Left renal pelvis (tissue), 4 donors: Measurements from ENCODE around the gene PARP6. TPM values are rescaled to one million over a fixed set of nuclear protein-coding genes. Genes with fewer than 3 reads are reported as not detected.

ENCODE experiments used
- DNase-seq, 4 donors: peaks; one replicate each; pipeline ENCODE4 v3.0.0-alpha.2; 2013; ENCODE audit warnings: low read depth in 4 of 4, low spot score in 3 of 4
- polyA plus RNA-seq, 4 donors: library from polyadenylated mRNA; unstranded; fragments of 120-200 nt; gene quantifications; one replicate each; pipeline ENCODE4 v1.2.1, GENCODE V29; 2013; ENCODE audit not compliant: insufficient read length in 4 of 4

Gene PARP6
- polyA plus RNA-seq, 4 donors = 95.7 to 148 (median 97.9) TPM

DNA sequence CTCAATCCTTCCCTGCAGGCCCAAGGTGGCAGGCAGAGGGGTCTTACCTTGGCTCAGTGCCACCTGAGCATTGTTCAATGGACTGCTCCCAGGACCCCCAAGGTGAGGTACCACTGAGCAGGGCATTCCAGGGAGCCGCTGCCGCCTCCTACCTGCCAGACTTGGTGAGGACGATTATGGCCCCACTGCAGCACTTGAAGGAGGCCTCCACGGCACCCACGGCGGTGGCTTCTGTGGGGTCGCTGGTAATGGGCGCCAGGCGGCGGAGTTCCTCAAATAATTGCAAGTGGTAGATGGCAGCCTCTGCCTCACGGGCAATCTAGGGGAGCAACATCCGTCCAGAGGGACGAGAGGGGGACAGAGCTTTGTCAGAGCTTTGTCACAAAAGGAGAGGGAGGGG, 70.1 kb downstream of the PARP6 start:
- DNase-seq = no peak

DNA sequence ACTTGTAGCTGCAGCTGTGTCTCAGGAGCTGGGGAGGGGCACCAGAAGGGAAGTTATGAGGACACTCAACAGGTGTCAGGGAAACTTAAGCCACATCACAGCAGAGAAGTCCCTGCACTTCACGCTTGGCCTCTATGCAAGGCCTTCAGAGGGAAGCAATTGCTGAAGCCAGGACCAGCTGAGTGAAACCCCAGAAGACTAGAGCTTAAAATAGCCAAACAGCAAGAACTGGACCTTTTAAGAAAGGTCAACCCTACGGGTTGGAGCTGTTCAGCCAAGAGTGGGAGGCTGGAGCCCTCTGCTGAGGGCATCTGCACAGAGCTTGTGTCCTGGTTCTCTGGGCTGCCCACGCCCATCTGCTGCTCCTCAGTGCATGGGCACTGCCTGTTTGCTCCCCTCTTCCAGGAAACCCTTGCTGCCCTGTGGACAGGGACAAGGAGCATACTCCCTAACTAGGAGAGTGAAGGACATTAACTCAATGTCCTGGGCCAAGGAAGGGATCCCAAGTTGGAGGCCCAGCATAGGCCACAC, 70.9 kb downstream of the PARP6 start:
- DNase-seq = no peak

DNA sequence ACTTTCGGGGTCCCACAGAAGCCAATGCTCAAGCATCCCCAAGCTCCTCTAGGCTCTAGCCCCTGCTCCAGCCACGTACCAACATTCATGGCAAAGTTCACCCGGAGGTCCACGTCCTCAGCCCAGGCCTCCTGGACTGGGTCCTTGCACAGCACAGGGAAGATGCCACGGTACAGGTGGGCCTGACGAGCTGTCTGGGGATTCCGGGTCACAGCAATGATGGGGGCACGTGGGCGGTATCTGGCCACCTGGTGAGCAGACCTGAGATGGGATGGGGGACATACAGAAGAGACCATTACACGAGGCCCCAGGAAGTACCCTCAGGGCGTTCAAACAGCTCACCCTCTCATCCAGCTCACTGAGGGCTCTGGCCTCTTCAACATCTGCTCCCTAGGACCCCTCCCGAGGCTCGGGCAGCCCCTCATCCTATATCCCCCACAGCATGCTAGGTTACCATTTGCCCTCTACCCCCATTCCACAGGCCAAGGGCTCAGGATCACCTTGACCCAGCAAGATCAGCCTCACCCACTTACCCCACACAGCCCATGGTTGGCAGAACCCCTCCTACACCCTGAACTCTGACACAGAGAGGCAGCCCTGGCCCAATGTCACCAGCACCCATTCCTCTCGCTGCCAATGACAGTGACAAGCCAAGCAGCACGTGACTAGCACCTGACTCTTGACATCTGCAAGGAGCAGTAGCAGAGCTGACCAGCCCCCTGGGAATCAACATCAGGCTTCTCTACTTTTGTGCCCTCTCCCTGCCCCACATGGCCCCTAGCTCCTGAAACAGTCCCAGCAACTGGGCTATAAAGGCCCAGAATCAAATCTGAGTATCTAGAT, 71.7 kb downstream of the PARP6 start:
- no peak for DNase-seq

DNA sequence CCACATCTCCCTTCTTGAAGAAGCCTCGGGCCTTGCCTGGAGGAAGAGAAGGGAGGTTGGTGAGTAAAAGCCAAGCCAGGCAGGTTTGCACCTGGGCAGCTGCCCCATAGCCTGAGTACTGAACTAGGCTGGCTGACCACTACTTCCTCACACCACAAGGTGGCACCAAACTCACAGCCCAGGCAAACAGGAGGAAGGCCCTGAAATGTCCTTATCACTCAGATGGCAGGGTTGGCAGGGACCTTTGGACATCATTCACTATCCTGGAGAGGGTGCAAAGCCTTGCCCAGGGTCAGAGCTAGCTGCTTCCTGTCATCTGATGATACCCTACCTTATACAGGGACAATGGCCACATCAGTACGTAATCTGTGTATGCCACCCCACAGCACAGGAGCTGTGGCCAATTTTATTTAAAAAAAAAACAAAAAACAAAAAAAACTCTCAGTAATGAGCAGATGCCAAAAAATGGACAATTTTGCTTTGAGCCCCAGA, 72.6 kb downstream of the PARP6 start:
- peak in 1 of 4 donors; percentile 55 for DNase-seq

DNA sequence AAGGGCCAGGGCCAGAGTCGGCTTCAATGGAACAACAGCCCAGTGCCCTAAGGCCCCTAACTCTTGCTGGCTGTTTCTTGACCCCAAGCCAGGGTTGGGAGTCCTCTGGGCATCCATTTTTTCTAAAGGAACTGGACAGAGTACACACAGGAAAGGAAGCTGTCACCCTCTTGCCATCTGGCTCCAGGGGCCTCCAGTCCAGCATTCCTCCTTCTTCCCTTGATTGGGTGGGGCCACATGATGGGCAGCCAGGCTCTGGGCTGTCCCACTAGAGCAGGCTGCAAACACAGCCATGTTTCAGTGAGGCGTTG, 73.2 kb downstream of the PARP6 start:
- DNase-seq = no peak

DNA sequence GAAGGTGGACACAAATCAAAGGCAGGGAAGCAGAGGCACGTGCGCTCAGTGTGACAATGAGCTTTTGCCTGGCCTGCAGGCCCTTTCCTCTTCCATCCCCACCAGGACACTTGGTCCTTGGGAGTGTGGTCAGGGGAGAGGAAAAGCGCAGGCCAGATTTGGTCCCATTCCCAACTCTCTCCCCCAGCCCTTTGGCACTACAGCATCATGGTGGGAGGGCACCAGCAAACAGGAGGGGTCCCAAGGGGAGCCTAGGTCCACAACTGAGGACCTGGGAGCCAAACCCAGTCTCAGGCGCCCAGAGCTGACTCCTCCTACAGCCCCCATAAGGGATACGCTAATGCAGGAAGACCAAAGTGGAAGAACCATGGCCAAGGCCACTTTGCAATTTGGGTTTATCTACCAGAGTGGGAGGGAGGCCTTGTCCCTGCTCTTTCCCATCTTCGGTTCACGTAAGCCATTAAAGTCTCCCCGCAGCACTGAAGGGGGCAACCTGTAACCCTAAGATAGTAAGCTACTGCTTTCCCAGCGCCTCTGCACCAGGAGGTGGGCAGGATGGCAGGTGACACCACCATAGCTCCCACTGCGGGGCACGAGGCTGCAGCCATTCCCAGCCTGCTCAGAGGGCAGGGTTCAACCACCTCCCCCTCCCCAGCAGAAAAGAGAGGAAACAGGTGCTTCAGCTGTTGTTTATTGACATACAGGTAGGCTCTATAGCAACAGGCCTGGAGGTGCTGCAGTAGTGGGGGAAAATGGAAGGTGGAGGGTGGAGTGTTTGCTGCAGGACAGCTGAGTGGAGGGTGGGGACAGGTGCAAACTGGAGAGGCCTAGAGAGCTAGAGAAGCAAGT, 73.8 kb downstream of the PARP6 start:
- DNase-seq = no peak

DNA sequence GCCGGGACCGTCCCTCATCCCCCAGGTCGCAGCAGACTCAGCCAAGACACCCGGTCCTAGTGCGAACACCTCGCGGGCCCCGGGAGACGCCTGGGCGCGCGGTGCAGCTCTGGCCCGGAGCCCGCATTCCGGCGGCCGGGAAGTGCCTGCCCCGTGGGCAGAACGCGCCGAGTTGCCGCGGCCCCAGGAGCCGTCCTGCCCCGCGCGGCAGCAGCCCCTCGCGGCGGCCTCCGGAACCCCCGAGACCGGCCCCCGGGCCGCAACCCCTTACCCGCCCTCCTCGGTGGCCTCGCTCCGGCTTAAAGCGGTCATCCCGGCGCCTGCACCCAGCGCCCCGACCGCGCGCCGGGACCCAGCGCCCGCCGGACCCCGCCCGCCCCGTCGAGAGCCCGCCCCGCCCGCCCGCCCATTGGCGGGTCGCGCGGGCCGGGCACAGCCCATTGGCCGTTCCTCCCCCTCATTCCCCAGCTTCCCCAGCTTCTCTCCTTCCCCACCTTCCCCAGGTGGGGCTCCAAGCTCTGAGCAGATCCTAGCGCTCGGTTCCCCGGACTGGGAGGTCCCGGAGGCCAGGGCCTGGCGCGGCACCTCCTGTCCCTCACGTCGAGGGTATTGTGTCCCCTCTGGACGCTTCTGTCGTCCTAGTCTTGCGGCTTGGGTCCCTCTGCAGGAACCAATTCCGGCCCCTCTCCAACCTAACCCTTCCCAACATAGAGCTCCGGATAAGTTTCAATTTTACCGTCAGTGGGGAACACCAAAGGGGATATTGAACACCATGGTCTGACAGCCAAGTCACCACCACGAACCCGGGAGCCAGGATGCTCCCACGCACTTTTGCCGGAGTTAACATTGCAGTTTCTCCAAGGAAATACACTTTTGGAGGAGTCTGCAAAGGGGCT, 74.6 kb downstream of the PARP6 start, which contains the start of gene GRAMD2A:
GRAMD2A (minus strand) TSS at position 328 of the 896 bp plus-strand sequence.
- no peak for DNase-seq

DNA sequence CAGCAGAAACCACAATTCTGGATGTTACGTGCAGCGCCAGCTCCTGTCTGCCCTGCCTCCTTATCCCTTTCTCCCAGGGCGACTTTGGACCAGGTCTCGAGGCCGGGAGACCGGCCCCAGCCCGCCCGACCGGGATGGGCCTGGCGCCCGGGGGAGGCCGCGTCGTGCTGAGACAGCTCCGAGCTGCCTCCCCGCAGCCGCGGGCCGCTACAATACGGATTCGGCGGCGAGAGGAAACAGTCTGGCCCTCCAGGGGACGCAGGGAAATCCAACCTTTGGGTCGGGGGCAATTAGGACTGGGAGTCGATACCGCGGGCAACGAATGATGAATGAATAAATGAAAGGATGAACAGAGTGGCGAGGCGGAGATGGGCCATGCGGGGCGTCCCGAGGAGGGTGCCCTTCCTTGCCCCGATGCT, 75.3 kb downstream of the PARP6 start:
- no peak for DNase-seq

DNA sequence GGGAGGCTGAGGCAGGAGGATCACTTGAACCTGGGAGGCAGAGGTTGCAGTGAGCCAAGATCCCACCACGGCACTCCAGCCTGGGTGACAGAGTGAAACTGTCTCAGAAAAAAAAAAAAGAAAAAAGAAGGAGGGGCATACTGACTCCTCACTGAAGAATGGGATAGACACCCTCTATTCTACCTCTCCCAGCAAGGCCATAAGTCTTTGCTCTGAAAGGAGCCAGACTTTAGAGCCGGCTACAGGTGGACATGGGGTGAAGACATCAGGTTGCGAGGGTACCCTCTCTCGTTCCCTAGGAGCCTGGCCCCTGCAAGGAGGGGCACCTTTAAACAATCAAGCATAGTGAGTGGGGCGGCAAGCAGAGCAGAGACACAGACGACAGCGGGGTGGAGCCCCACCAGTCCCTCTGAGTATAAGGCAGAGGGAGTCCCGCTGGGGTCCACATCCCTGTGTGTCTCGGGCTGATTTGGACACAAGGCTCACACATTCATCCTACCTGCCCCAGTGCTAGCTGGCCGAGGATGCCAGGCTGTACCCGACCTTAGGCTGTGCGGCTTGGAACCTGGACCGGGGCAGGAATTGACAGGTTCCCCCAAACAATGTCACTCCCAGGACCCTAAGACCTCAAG, 75.8 kb downstream of the PARP6 start:
- DNase-seq = no peak

DNA sequence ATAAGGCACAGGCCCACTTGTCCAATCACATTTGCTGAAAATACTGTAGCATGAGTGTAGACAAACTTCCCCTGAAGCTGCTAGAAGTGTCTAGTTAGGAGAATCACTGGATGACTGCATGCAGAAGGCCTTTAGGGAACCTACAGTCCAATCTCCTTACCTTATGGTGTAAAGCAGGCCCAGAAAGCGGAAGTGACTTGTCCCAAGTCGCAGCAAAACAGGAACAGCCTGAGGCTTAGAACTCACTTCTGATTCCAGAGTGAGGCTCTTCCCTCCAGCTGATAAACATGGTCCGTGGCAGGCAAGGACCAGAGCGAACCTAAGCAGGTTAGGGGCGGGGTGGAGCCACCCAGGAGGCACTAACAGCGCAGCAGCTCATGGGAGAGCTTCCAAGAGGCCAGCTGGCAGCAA, 77.2 kb downstream of the PARP6 start:
- no peak for DNase-seq

DNA sequence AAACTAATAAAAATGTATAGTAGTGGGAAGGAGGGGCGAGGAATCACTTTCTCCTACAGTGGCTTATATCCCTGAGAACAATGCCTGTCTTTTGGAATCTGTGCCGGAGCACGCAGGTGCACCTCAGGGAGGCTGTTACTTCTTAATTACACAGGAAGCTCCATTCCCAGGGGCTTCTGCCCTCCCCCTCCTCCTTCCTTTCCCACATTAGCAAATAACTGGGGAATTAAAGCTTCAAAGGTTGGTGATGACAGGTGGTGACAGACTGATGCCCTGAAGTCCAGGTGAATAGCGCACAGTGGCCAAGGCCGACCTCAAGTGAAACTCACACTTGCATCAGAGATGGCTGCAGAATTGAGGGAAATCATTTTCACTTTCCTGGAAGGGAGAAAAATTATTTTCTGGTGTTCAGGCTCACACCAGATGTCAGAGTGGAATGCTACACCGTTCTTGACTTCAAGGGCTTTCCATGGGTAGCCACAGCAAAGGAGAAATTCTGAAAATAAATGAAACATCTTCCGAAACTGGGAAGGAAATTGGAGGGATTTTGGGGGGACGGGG, 78.4 kb downstream of the PARP6 start:
- DNase-seq = no peak

DNA sequence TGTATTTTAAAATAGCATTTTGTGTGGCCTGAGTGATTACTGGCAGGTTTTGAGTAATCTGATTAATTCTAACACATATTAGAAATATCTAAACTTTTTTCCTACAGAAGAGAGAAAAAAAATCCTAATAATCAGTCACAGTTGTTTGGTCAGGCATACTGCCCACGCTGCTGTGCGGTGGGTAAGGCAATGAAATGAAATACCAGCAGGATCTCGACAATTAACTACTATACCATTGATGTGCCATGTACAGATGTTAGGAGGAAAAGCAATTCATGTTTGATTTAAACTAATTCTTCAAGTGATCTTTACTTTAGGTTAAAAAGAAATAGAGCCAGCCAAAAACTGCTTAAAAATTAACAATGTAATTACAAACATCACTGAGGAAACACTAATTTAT, 79.9 kb downstream of the PARP6 start:
- no peak for DNase-seq

Other genes with a start within 250 kb of the PARP6 start
- 10 to 100 TPM; 29.7 to 39.2 (median 34.3) TPM for gene MYO9A, start 154.4 kb downstream of the PARP6 start, polyA plus RNA-seq
- gene SENP8, start 154.2 kb downstream of the PARP6 start, polyA plus RNA-seq = 1 to 10 TPM; 3.5 to 8.8 (median 6.8) TPM
- gene GRAMD2A, start 74.8 kb downstream of the PARP6 start, polyA plus RNA-seq = 10 to 100 TPM in 1 of 4 donors, 1 to 10 TPM in 2, under 1 TPM in 1; 0.23 to 11.0 (median 7.2) TPM
- 100 to 1,000 TPM; 320 to 718 (median 630) TPM for gene PKM, start 41.4 kb downstream of the PARP6 start, polyA plus RNA-seq
- 1 to 10 TPM; 2.1 to 5.6 (median 4.2) TPM for gene CELF6, start 47.6 kb upstream of the PARP6 start, polyA plus RNA-seq
- gene HEXA, start 103.5 kb upstream of the PARP6 start, polyA plus RNA-seq = 100 to 1,000 TPM in 3 of 4 donors, 10 to 100 TPM in 1; 89.7 to 122 (median 114) TPM
- not detected for gene TMEM202, start 125.8 kb upstream of the PARP6 start, polyA plus RNA-seq
- gene ARIH1, start 201.8 kb upstream of the PARP6 start, polyA plus RNA-seq = 100 to 1,000 TPM; 183 to 219 (median 199) TPM